Nephron progenitor cell (in vitro differentiated cells): ENCODE measurements around the gene FDX1.
A peak's percentile ranks its signal among the peaks of the same experiment; 100 is the strongest.

Experiments
- DNase-seq: peaks from one replicate; pipeline ENCODE4 v3.0.0; 2021
- H3K27ac Mint-ChIP-seq: 2 replicates; pipeline ENCODE4 v1.8.0; 2021; ENCODE audit warnings: mild to moderate bottlenecking, moderate library complexity, mixed read lengths
- H3K27me3 Mint-ChIP-seq: 2 replicates; pipeline ENCODE4 v1.8.0; 2021; ENCODE audit warnings: mild to moderate bottlenecking, low read depth, mixed read lengths; ENCODE audit not compliant: poor library complexity
- H3K36me3 Mint-ChIP-seq: 2 replicates; pipeline ENCODE4 v1.8.0; 2021; ENCODE audit warnings: low read depth, mixed read lengths
- H3K4me1 Mint-ChIP-seq: 2 replicates; pipeline ENCODE4 v1.8.0; 2021; ENCODE audit warnings: mixed read lengths
- H3K4me3 Mint-ChIP-seq: 2 replicates; pipeline ENCODE4 v1.8.0; 2021; ENCODE audit warnings: mild to moderate bottlenecking, moderate library complexity, mixed read lengths
- H3K9me3 Mint-ChIP-seq: 2 replicates; pipeline ENCODE4 v1.8.0; 2021; ENCODE audit warnings: mild to moderate bottlenecking, moderate library complexity, mixed read lengths
- CTCF ChIP-seq: fragments of 200-600 bp; sonication (generic); IDR thresholded peaks from 2 replicates; pipeline ENCODE4 v1.5.0; 2021; ENCODE audit warnings: antibody characterized with exemption

FDX1 gene

GRCh38 chr11:110455718-110456117 lies 26.0 kb downstream of the FDX1 start:
- no peak for TF ChIP-seq CTCF
- peaks cover 52% of the 10 kb centered on the region for H3K36me3 Mint-ChIP-seq
- H3K9me3 Mint-ChIP-seq, result no peaks in the 10 kb centered on the region
- H3K27ac Mint-ChIP-seq, result peak overlapping the region; percentile 12
- peaks cover 5% of the 10 kb centered on the region for H3K4me1 Mint-ChIP-seq
- H3K27me3 Mint-ChIP-seq, result no peaks in the 10 kb centered on the region
- no peak overlapping the region for H3K4me3 Mint-ChIP-seq
- no peak for DNase-seq

- DNase-seq, result peak; percentile 57
Measured at GRCh38 chr11:110463153-110463552, 33.4 kb downstream of the FDX1 start.

GRCh38 chr11:110465231-110465630 lies 35.5 kb downstream of the FDX1 start:
- no peak for DNase-seq
- TF ChIP-seq CTCF, result no peak
- Mint-ChIP-seq H3K27ac (no peak overlapping the region), H3K27me3 (no peaks in the 10 kb centered on the region), H3K4me3 (no peak overlapping the region), H3K36me3 (peaks cover 22% of the 10 kb centered on the region), H3K9me3 (no peaks in the 10 kb centered on the region), H3K4me1 (no peaks in the 10 kb centered on the region)

More at GRCh38 chr11:110463153-110463552, 33.4 kb downstream of the FDX1 start:
- Mint-ChIP-seq H3K4me1 (no peaks in the 10 kb centered on the region), H3K36me3 (peaks cover 36% of the 10 kb centered on the region), H3K9me3 (no peaks in the 10 kb centered on the region), H3K4me3 (no peak overlapping the region), H3K27ac (no peak overlapping the region), H3K27me3 (no peaks in the 10 kb centered on the region)
- TF ChIP-seq CTCF, result peak; percentile 69

- Mint-ChIP-seq H3K36me3 (peaks cover 8% of the 10 kb centered on the region), H3K27me3 (no peaks in the 10 kb centered on the region), H3K4me3 (no peak overlapping the region), H3K4me1 (no peaks in the 10 kb centered on the region), H3K9me3 (no peaks in the 10 kb centered on the region), H3K27ac (no peak overlapping the region)
- no peak for DNase-seq
- TF ChIP-seq CTCF, result no peak
Measured at GRCh38 chr11:110467556-110467955, 37.8 kb downstream of the FDX1 start.

- H3K27me3 Mint-ChIP-seq, result no peaks in the 10 kb centered on the region
- no peak overlapping the region for H3K4me3 Mint-ChIP-seq
- no peaks in the 10 kb centered on the region for H3K9me3 Mint-ChIP-seq
Measured at GRCh38 chr11:110468121-110468520, 38.4 kb downstream of the FDX1 start.

More at GRCh38 chr11:110468121-110468520, 38.4 kb downstream of the FDX1 start:
- H3K36me3 Mint-ChIP-seq, result peaks cover 6% of the 10 kb centered on the region
- DNase-seq, result no peak
- TF ChIP-seq CTCF, result no peak
- no peaks in the 10 kb centered on the region for H3K4me1 Mint-ChIP-seq
- H3K27ac Mint-ChIP-seq, result no peak overlapping the region
